NCI-H2227 (cell line): Measurements from ENCODE around the gene ADH1C.
"Not testable (repeated sequence)": the region's sequence is repeated elsewhere in the genome, so short reads cannot be mapped to it uniquely, and the experiment has no call there.

Experiments used
- DNase-seq: peaks from one replicate; lab custom pipeline; 2025; ENCODE audit not compliant: unreplicated experiment; lab: John Stamatoyannopoulos, UW

Gene ADH1C

GRCh38 chr4:99352602-99353537 is at the start of gene ADH1C:
Gene ADH1C, minus strand, starts transcription at chr4:99352746. Its CDS starts 71 bp downstream, at chr4:99352675.
- DNase-seq: no peak

GRCh38 chr4:99400831-99401230 is 48.3 kb upstream of the ADH1C start:
- no peak for DNase-seq

GRCh38 chr4:99399017-99399416 is 46.5 kb upstream of the ADH1C start:
- no peak for DNase-seq

GRCh38 chr4:99395595-99396364 is 43.2 kb upstream of the ADH1C start:
- DNase-seq: no peak

- no peak for DNase-seq
Observed at GRCh38 chr4:99394896-99395295, 42.4 kb upstream of the ADH1C start.

- no peak for DNase-seq
Observed at GRCh38 chr4:99390055-99390454, 37.5 kb upstream of the ADH1C start.

- no peak for DNase-seq
Observed at GRCh38 chr4:99389606-99390005, 37.1 kb upstream of the ADH1C start.

- no peak for DNase-seq
Observed at GRCh38 chr4:99383833-99384392, 31.4 kb upstream of the ADH1C start.

GRCh38 chr4:99383399-99383798 is 30.9 kb upstream of the ADH1C start:
- no peak for DNase-seq

GRCh38 chr4:99382745-99383360 is 30.3 kb upstream of the ADH1C start:
- no peak for DNase-seq

GRCh38 chr4:99381588-99382175 is 29.1 kb upstream of the ADH1C start:
- DNase-seq: no peak

- no peak for DNase-seq
Observed at GRCh38 chr4:99379571-99379970, 27.0 kb upstream of the ADH1C start.

GRCh38 chr4:99378876-99379275 is 26.3 kb upstream of the ADH1C start:
- DNase-seq: no peak

GRCh38 chr4:99377341-99377740 is 24.8 kb upstream of the ADH1C start:
- DNase-seq: not testable (repeated sequence)

GRCh38 chr4:99372464-99372863 is 19.9 kb upstream of the ADH1C start:
- DNase-seq: not testable (repeated sequence)

GRCh38 chr4:99367817-99368216 is 15.3 kb upstream of the ADH1C start:
- not testable (repeated sequence) for DNase-seq

GRCh38 chr4:99366491-99366890 is 13.9 kb upstream of the ADH1C start:
- DNase-seq: no peak

- DNase-seq: no peak
Observed at GRCh38 chr4:99362768-99363167, 10.2 kb upstream of the ADH1C start.

GRCh38 chr4:99361899-99362275 is 9.3 kb upstream of the ADH1C start:
- DNase-seq: no peak

- no peak for DNase-seq
Observed at GRCh38 chr4:99361268-99361898, 8.8 kb upstream of the ADH1C start.
